Nephron progenitor cell (in vitro differentiated cells): Measurements from ENCODE around the gene TSHZ2.

Experiments
- DNase-seq: peaks from one replicate; pipeline ENCODE4 v3.0.0; 2021
- H3K27ac Mint-ChIP-seq: 2 replicates; pipeline ENCODE4 v1.8.0; 2021; ENCODE audit warnings: mild to moderate bottlenecking, moderate library complexity, mixed read lengths
- H3K27me3 Mint-ChIP-seq: 2 replicates; pipeline ENCODE4 v1.8.0; 2021; ENCODE audit warnings: mild to moderate bottlenecking, low read depth, mixed read lengths; ENCODE audit not compliant: poor library complexity
- H3K36me3 Mint-ChIP-seq: 2 replicates; pipeline ENCODE4 v1.8.0; 2021; ENCODE audit warnings: low read depth, mixed read lengths
- H3K4me1 Mint-ChIP-seq: 2 replicates; pipeline ENCODE4 v1.8.0; 2021; ENCODE audit warnings: mixed read lengths
- H3K4me3 Mint-ChIP-seq: 2 replicates; pipeline ENCODE4 v1.8.0; 2021; ENCODE audit warnings: mild to moderate bottlenecking, moderate library complexity, mixed read lengths
- H3K9me3 Mint-ChIP-seq: 2 replicates; pipeline ENCODE4 v1.8.0; 2021; ENCODE audit warnings: mild to moderate bottlenecking, moderate library complexity, mixed read lengths
- CTCF ChIP-seq: fragments of 200-600 bp; sonication (generic); IDR thresholded peaks from 2 replicates; pipeline ENCODE4 v1.5.0; 2021; ENCODE audit warnings: antibody characterized with exemption

Gene TSHZ2

GRCh38 chr20:53278555-53278954 lies 306.4 kb downstream of the TSHZ2 start:
- Mint-ChIP-seq H3K9me3 (no peaks in the 10 kb centered on the region), H3K4me3 (no peak overlapping the region), H3K27ac (no peak overlapping the region), H3K36me3 (peaks cover 22% of the 10 kb centered on the region), H3K4me1 (no peaks in the 10 kb centered on the region), H3K27me3 (no peaks in the 10 kb centered on the region)
- no peak for TF ChIP-seq CTCF
- no peak for DNase-seq

- H3K4me1 Mint-ChIP-seq: no peaks in the 10 kb centered on the region
- no peaks in the 10 kb centered on the region for H3K9me3 Mint-ChIP-seq
- no peak overlapping the region for H3K4me3 Mint-ChIP-seq
- no peak for DNase-seq
- no peaks in the 10 kb centered on the region for H3K27me3 Mint-ChIP-seq
- H3K27ac Mint-ChIP-seq: no peak overlapping the region
- H3K36me3 Mint-ChIP-seq: peaks cover 12% of the 10 kb centered on the region
- TF ChIP-seq CTCF: no peak
Measured at GRCh38 chr20:53279735-53280134, 307.6 kb downstream of the TSHZ2 start.

GRCh38 chr20:53281557-53282117 lies 309.5 kb downstream of the TSHZ2 start:
- DNase-seq: no peak
- Mint-ChIP-seq H3K4me1 (no peaks in the 10 kb centered on the region), H3K36me3 (peaks cover 10% of the 10 kb centered on the region), H3K27ac (no peak overlapping the region), H3K4me3 (no peak overlapping the region), H3K27me3 (no peaks in the 10 kb centered on the region), H3K9me3 (no peaks in the 10 kb centered on the region)
- no peak for TF ChIP-seq CTCF

GRCh38 chr20:53282217-53282955 lies 310.2 kb downstream of the TSHZ2 start:
- TF ChIP-seq CTCF: no peak
- Mint-ChIP-seq H3K27ac (no peak overlapping the region), H3K4me1 (no peaks in the 10 kb centered on the region), H3K36me3 (peaks cover 10% of the 10 kb centered on the region), H3K4me3 (no peak overlapping the region), H3K27me3 (no peaks in the 10 kb centered on the region), H3K9me3 (no peaks in the 10 kb centered on the region)
- no peak for DNase-seq

- H3K36me3 Mint-ChIP-seq: peaks cover 10% of the 10 kb centered on the region
- no peaks in the 10 kb centered on the region for H3K4me1 Mint-ChIP-seq
- H3K27ac Mint-ChIP-seq: no peak overlapping the region
- no peak for DNase-seq
- no peak overlapping the region for H3K4me3 Mint-ChIP-seq
- no peaks in the 10 kb centered on the region for H3K27me3 Mint-ChIP-seq
- no peak for TF ChIP-seq CTCF
- no peaks in the 10 kb centered on the region for H3K9me3 Mint-ChIP-seq
Measured at GRCh38 chr20:53283011-53283410, 310.9 kb downstream of the TSHZ2 start.

GRCh38 chr20:53283597-53283996 lies 311.4 kb downstream of the TSHZ2 start:
- DNase-seq: no peak
- Mint-ChIP-seq H3K4me3 (no peak overlapping the region), H3K27ac (no peak overlapping the region), H3K36me3 (peaks cover 10% of the 10 kb centered on the region), H3K9me3 (no peaks in the 10 kb centered on the region), H3K27me3 (no peaks in the 10 kb centered on the region), H3K4me1 (no peaks in the 10 kb centered on the region)
- no peak for TF ChIP-seq CTCF
